Measurements from ENCODE around the gene OTC.

OTC gene

DNA sequence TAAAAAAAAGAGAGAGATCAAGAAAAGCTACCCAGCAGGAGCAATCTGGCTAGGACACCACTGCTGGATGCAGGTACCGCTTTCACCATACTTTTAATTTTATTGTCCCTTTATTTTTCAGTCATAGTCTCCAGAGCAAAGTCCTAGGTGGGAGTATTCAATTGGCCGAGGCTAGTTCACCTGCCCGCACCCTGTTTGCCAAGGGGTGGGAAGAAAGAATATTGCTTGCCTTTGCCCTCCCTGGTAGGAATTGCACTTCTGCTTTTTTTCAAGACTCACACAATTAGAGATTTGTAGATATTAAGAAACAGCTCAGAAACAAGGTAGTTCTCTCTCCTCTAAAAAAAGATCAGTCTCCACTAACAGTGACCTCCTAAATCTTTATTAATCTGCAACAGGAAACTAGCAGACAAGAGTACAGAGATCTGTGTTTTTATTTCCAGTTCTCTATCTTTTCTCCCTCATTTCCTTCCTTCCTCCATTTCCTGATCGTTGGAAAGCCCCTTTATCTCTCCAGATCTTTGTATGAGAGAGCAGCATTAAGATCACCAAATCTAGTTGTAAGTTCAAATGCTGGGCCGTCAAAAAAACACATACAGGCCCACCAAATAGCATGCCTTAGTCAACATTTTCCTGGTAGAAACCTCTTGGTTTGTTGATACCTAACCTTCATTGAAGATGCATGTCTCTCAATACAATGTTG lies 15.7 kb upstream of the OTC start:
- Mint-ChIP-seq H3K9me3 (no peaks in the 10 kb centered on the region), H3K4me1 (no peaks in the 10 kb centered on the region), H3K27ac (no peak overlapping the region), H3K27me3 (no peaks in the 10 kb centered on the region), H3K4me3 (no peak overlapping the region), H3K36me3 (no peaks in the 10 kb centered on the region)
- no peak for DNase-seq
- CTCF ChIA-PET = no interaction called here

DNA sequence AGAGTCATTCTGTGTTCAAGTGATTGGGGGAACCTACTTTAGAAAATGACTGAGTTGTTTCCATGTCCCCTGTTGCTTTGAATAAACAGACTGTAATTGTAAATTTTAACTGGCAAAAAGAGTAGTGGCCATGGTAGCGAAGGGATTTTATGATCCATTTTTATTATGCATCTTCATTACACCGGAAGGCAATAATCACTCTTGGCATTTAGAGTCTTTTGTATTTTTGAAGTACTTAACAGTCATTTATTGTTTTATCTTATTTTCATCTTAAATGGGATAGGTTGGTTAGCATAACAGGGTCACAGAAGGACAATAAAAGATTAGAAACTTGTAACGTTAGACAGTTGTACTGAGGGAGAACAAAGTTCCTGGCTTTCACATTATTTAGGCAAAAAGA lies 11.0 kb upstream of the OTC start:
- H3K36me3 Mint-ChIP-seq = no peaks in the 10 kb centered on the region
- no peak for DNase-seq
- H3K4me3 Mint-ChIP-seq = no peak overlapping the region
- H3K9me3 Mint-ChIP-seq = no peaks in the 10 kb centered on the region
- CTCF ChIA-PET = no interaction called here
- H3K27me3 Mint-ChIP-seq = no peaks in the 10 kb centered on the region
- no peaks in the 10 kb centered on the region for H3K4me1 Mint-ChIP-seq
- no peak overlapping the region for H3K27ac Mint-ChIP-seq

DNA sequence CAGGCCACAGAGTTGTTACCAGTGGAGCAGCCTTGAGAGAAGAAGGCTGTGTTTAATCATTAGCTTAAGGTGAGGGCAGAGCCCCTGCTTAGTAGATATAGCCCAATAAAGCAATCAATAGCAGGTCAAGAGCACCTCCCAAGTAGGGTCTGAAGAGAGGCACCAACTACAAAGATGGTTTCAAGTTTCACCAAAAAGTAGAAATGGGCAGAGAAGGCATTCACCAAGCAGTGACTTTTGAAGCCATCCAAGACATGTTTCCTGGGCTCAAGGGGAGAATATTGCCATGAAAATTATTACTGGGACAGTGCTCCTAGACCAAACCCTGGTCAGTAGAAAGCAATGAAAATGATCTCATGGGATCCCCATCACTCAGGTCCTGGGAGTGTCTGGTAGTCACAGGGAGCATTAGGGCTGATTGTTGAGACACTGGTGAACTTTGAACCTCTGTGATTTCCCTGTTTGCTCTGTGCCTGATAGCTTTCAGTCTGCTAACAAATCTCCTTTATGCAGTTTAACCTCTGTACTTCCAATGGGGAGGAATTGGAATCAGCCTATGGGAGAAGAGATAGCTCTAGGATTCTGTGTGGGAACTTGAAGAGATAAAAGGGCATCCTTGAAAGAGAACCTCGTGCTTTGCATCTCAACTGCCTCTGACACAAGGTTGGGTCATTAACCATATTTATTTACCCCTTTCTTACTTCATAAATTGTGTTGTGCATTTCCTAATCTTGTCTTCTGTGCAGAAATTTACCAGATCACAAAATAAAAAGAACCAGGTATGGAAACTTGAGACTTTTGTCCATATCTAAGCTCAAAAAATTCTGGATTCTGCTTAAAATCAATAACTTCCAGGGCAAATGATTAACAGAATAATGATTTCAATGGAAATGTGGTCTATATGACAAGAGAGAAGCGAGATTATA lies 9.3 kb upstream of the OTC start:
- Mint-ChIP-seq H3K36me3 (no peaks in the 10 kb centered on the region), H3K27me3 (no peaks in the 10 kb centered on the region)
- CTCF ChIA-PET = no interaction called here

DNA sequence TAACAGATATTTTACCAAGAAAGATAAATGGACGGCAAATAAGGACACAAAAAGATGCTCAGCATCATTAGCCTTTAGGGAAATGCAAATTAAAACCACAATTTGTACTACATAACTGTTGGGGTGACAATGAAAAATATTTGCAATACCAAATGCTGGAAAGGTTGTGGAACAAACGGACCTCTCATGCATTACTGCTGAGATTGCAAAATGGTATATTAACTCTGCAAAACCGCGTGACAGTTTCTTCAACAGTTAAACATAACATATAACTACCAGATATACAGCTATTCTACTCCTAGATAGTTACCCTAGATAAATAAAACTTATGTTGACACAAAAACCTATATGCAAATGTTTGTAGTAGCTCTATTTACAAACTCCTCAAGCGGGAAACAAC lies 6.3 kb upstream of the OTC start:
- DNase-seq = no peak
- no peaks in the 10 kb centered on the region for H3K9me3 Mint-ChIP-seq
- peaks cover 5% of the 10 kb centered on the region for H3K27me3 Mint-ChIP-seq
- H3K4me3 Mint-ChIP-seq = no peak overlapping the region
- CTCF ChIA-PET = no interaction called here
- no peak overlapping the region for H3K27ac Mint-ChIP-seq
- H3K36me3 Mint-ChIP-seq = no peaks in the 10 kb centered on the region
- H3K4me1 Mint-ChIP-seq = no peaks in the 10 kb centered on the region

More for the DNA sequence above, 9.3 kb upstream of the OTC start:
- H3K4me3 Mint-ChIP-seq = no peak overlapping the region
- no peak for DNase-seq
- H3K27ac Mint-ChIP-seq = no peak overlapping the region
- H3K4me1 Mint-ChIP-seq = no peaks in the 10 kb centered on the region
- H3K9me3 Mint-ChIP-seq = no peaks in the 10 kb centered on the region

DNA sequence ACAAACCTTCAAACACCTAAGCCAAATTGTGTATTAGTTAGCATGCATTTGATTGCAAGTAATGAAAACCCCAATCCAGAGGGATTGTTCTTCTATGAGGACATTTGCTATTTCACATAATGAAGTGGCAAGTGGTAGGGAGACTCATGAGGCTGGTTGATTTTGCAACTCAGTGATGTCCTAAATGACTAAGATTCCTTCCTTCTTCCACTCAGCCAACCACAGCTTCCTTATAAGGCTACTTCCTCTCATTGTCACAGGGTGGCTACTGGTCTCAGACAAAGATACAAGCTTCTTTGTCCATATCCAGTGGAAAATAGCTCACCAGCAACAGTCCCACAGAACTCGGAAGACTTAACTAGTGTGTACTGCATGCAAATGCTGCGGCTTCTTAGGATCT lies 5.3 kb upstream of the OTC start:
- CTCF ChIA-PET = no interaction called here
- Mint-ChIP-seq H3K4me1 (no peaks in the 10 kb centered on the region), H3K9me3 (no peaks in the 10 kb centered on the region), H3K36me3 (no peaks in the 10 kb centered on the region), H3K27ac (no peak overlapping the region), H3K4me3 (no peak overlapping the region), H3K27me3 (peaks cover 5% of the 10 kb centered on the region)
- no peak for DNase-seq

DNA sequence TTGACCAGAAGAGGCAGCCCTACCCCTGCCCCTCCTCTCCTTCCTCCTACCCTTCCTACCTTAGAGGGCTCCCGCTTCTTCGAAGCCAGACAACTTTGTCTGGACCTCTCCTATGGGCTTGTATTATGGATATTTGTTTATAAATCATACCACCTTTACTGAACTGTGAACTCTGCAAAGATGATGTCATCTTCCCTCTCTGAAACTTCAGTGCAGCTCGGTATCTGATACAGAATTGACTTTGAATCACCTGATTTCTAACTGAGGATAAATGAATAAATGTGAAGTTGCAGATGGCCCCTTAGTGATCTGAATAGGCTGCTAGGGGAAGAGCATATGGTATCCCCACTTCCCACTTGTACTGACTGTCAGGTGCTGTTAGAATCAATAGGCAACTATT lies 1.1 kb upstream of the OTC start:
- Mint-ChIP-seq H3K27ac (no peak overlapping the region), H3K27me3 (peaks cover 5% of the 10 kb centered on the region), H3K9me3 (no peaks in the 10 kb centered on the region), H3K4me3 (no peak overlapping the region), H3K4me1 (no peaks in the 10 kb centered on the region), H3K36me3 (no peaks in the 10 kb centered on the region)
- CTCF ChIA-PET = no interaction called here
- DNase-seq = no peak

DNA sequence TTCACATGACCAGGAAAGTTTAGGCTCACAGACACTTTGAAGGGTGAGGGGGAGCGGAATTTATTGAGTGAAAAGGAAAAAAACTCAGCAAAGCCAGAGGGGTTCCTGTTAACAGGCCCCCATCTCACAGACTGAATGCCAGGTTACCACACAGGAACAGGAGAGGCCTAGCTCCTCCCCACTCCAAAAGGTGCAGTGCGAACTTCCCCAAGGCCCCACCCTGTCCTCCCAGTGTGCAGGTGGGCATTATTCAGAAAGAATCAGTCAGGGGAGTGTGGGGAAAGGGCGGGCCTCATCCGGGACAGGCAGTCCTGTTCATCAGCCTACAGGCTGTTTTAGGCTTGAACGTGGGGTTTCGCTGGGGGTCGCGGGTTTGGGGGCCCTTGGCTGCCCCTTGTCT lies 4.0 kb downstream of the OTC start:
- Mint-ChIP-seq H3K4me3 (no peak overlapping the region), H3K36me3 (no peaks in the 10 kb centered on the region), H3K27ac (no peak overlapping the region), H3K27me3 (no peaks in the 10 kb centered on the region), H3K9me3 (no peaks in the 10 kb centered on the region), H3K4me1 (no peaks in the 10 kb centered on the region)
- CTCF ChIA-PET = no interaction called here
- no peak for DNase-seq

DNA sequence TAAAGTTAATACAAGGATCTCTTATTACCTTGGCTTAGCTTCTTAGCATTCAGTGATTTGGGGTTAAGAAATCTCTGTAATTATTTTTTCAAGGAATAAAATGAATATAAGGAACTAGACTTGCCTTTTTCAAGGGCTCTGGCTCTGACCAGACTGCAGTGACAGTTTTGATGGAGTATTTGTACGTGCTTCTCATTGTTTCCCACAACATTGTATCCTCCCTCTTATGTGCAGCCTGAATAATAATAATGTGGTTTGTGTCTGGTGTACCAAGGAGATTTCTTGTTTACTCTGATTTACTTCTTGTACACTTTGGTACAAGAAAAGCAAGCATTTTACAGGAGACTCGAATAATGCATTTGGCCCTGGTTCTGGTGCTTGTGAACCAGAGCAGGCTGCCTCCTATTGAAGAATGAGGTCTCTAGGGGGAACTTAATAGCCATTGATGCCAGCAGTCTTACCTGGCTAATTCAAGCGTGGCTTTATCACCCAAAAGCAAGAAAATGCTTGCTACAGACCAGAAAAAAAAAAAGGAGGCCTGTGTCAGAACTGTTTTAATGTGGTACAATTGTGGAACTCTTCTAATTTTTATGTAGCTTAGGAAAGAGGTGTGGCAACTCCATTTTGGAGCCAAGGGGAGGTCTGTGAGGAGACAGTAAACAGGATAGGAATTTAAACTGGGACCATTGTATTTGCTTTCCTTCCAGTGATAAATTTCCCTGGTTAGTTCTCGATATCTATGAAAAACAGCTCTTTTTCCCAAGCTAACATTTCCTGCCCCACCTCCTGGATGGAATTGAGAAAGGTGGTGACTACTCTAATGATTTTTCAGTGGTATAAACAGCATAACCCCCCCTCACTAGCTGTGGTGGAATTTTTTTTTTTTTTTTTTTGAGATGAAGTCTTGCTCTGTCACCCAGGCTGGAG lies 5.6 kb downstream of the OTC start:
- Mint-ChIP-seq H3K27me3 (no peaks in the 10 kb centered on the region), H3K4me3 (no peak overlapping the region), H3K9me3 (no peaks in the 10 kb centered on the region), H3K4me1 (no peaks in the 10 kb centered on the region), H3K27ac (no peak overlapping the region), H3K36me3 (no peaks in the 10 kb centered on the region)
- no peak for DNase-seq
- CTCF ChIA-PET = no interaction called here

DNA sequence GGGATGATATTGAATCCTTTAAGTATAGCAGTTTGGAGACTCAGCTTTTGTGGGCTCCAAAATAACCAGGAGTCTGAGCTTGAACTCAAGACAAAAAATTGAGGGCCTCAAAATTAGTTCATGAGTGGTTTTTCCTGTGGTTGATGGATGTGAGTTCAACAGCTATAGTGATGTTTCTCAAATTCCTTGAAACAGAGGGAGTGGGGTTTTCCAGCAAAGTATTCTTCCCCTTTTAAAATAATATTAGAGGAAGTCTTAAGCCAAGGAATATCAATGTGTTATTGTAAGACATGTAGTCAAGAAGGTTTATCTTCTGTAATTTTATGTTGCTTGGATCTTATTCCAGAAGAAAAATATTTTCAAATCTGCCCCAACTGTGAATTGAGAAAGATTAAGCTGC lies 10.6 kb downstream of the OTC start:
- CTCF ChIA-PET = no interaction called here
- Mint-ChIP-seq H3K27me3 (no peaks in the 10 kb centered on the region), H3K4me3 (no peak overlapping the region), H3K36me3 (no peaks in the 10 kb centered on the region), H3K4me1 (no peaks in the 10 kb centered on the region), H3K9me3 (no peaks in the 10 kb centered on the region), H3K27ac (no peak overlapping the region)
- DNase-seq = no peak

DNA sequence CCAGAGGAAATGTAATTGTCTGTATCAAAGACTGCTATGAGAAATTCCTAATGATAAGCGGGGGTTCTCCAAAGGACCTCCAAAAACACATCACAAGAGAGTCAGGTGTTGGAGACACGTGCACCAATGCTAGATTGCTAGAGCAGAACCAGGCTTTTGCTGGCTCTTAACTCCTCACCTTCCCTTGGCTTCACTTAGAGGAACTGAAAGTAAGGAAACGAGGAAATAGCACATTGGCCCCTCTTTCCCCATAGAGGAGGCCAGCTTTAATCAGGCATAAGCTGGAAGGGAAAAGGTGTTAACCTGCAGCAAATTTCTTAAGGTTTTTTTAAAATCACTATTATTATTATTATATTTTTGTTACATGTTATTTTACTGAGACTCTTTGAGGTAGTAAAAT lies 13.6 kb downstream of the OTC start:
- no peaks in the 10 kb centered on the region for H3K4me1 Mint-ChIP-seq
- H3K36me3 Mint-ChIP-seq = no peaks in the 10 kb centered on the region
- H3K9me3 Mint-ChIP-seq = no peaks in the 10 kb centered on the region
- H3K4me3 Mint-ChIP-seq = no peak overlapping the region
- CTCF ChIA-PET = no interaction called here
- no peak overlapping the region for H3K27ac Mint-ChIP-seq
- H3K27me3 Mint-ChIP-seq = no peaks in the 10 kb centered on the region
- no peak for DNase-seq

DNA sequence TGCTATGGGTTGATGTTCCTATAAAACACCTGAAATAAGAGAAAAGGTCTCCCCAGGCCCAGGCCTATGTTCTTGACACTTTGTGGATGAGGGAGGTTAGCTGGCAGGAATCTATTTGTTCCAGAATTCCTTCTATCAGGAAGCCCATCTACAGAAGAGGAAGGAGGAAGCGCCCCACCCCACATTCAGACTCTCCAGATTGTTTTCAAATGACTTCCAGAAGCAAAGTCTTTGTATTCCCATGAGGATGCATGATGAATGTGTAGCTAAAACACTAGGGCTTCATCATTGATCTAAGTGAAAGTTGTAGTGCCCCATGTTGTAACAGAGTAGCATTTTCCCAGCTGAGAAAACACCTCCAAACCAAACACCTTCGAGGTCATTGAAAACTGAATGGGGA lies 16.4 kb downstream of the OTC start:
- CTCF ChIA-PET = no interaction called here
- no peaks in the 10 kb centered on the region for H3K27me3 Mint-ChIP-seq

DNA sequence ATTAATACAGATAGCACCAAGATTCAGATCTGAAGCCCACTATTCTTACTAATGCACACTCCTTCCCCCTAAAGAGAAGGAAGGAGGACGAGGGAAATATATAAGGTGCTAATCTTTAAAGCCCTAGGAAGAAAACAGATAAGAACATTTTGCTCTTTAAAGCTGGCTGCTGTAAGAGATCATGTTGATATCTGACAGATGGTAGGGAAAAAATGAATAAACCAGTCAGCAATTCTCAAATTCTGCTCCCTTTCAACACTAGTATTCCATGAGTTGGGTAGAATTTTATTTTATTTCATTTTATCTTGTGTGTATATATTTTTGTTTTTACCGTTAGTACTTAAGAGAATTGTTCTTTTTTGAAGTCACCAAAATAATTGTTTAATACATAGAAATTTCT lies 19.2 kb downstream of the OTC start:
- no peaks in the 10 kb centered on the region for H3K36me3 Mint-ChIP-seq
- H3K9me3 Mint-ChIP-seq = no peaks in the 10 kb centered on the region
- H3K4me1 Mint-ChIP-seq = no peaks in the 10 kb centered on the region
- no peak overlapping the region for H3K4me3 Mint-ChIP-seq
- H3K27ac Mint-ChIP-seq = no peak overlapping the region
- CTCF ChIA-PET = no interaction called here
- no peaks in the 10 kb centered on the region for H3K27me3 Mint-ChIP-seq
- DNase-seq = no peak

More for the DNA sequence above, 16.4 kb downstream of the OTC start:
- no peaks in the 10 kb centered on the region for H3K9me3 Mint-ChIP-seq
- H3K36me3 Mint-ChIP-seq = no peaks in the 10 kb centered on the region
- no peaks in the 10 kb centered on the region for H3K4me1 Mint-ChIP-seq
- H3K27ac Mint-ChIP-seq = no peak overlapping the region
- H3K4me3 Mint-ChIP-seq = no peak overlapping the region
- no peak for DNase-seq

DNA sequence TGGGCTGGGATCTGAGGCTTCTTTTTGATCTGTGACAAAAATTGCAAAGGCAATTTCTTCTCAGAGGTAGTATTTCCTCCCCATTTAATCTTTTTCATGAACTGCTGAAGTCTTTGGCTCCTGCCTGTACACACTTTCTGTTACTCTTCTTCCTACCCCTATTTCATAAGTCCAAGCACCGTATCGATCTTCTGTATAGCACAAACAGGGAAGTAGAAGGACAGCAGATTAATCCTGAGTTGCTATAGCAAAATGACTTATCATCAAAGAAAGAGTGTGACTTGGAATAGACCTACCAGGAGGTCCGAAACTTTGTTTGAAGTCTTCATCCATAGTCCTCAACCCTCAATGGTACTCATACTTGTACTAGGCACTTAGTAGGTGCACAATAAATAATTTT lies 22.0 kb downstream of the OTC start:
- Mint-ChIP-seq H3K4me3 (no peak overlapping the region), H3K27ac (no peak overlapping the region), H3K4me1 (no peaks in the 10 kb centered on the region), H3K9me3 (no peaks in the 10 kb centered on the region), H3K27me3 (no peaks in the 10 kb centered on the region), H3K36me3 (no peaks in the 10 kb centered on the region)
- no peak for DNase-seq
- CTCF ChIA-PET = no interaction called here

DNA sequence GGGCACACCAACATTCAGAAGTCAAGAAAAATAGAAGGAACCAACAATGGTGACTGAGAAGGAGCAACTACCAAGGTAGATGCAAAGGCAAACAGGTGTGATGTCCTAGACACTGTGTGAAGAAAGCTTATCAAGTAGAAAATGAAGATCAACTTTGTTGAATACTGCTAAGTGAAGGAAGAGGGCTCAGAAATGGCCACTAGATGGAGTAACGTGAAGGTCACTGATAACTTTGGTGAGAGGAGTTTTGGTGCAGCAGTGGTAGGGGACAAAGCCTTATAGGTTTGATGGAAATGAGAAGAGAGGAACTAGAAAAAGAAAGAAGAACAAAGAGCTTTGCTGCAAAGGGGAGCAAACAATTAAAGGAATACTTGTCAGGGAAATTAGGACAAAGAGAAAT lies 23.5 kb downstream of the OTC start:
- H3K9me3 Mint-ChIP-seq = no peaks in the 10 kb centered on the region
- no peaks in the 10 kb centered on the region for H3K27me3 Mint-ChIP-seq
- DNase-seq = no peak
- CTCF ChIA-PET = no interaction called here
- H3K4me3 Mint-ChIP-seq = no peak overlapping the region
- no peaks in the 10 kb centered on the region for H3K4me1 Mint-ChIP-seq
- no peaks in the 10 kb centered on the region for H3K36me3 Mint-ChIP-seq
- no peak overlapping the region for H3K27ac Mint-ChIP-seq

Data from activated naive CD4-positive, alpha-beta T cell treated with anti-CD3 and anti-CD28 coated beads, Interleukin-2, amount 10 ng/mL, durations not matched to agents 7 days and 5 days (primary cell).